ENCODE measurements around the gene COX7C.
"Not testable (repeated sequence)": the region's sequence is repeated elsewhere in the genome, so short reads cannot be mapped to it uniquely, and the experiment has no call there.

Gene COX7C, protein sequence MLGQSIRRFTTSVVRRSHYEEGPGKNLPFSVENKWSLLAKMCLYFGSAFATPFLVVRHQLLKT

GRCh38 chr5:86617756-86618576 is at the start of gene COX7C:
COX7C (plus strand) TSS chr5:86617941; CDS start chr5:86618056, 115 bp downstream.
- peak; percentile 97 for DNase-seq
- in situ Hi-C loops (cut with MboI; ENCODE audit: low pct_unique_long_range_greater_than_20kb, low sequenced_read_pairs), result no loop called here

DNA sequence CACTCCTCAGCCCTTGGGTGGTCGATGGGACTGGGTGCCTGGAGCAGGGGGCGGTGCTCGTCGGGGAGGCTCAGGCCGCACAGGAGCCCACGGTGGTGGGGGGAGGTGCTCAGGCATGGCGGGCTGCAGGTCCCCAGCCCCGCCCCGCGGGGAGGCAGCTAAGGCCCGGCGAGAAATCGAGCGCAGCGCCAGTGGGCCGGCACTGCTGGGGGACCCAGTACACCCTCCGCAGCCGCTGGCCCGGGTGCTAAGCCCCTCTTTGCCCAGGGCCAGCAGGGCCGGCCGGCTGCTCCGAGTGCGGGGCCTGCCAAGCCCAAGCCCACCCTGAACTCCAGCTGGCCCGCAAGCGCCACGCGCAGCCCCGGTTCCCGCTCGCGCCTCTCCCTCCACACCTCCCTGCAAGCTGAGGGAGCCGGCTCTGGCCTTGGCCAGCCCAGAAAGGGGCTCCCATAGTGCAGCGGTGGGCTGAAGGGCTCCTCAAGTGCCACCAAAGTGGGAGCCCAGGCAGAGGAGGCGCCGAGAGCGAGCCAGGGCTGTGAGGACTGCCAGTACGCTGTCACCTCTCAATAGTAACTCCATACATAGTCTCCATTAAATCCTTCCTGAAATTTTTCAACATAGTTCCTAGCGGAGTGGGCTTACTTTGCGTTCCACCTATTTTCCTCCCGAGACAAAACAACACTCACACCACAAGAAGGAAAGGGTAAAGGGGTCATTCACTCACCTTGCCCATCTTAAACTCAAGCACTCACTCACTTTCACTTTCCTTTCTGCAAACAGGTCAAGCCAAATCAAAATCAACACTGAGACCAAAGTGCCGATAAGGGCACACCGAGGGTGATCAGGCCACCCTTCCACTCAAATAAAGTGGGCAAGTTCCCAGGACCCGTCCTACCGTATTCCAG is 48.0 kb upstream of the COX7C start:
- in situ Hi-C loops (cut with MboI; ENCODE audit: low pct_unique_long_range_greater_than_20kb, low sequenced_read_pairs), result not testable (repeated sequence)

GRCh38 chr5:86570427-86571083 is 47.2 kb upstream of the COX7C start:
- in situ Hi-C loops (cut with MboI; ENCODE audit: low pct_unique_long_range_greater_than_20kb, low sequenced_read_pairs), result no loop called here

More for the DNA sequence above, 48.0 kb upstream of the COX7C start:
- DNase-seq, result not testable (repeated sequence)

GRCh38 chr5:86571109-86571508 is 46.6 kb upstream of the COX7C start:
- DNase-seq; in situ Hi-C loops (cut with MboI; ENCODE audit: low pct_unique_long_range_greater_than_20kb, low sequenced_read_pairs): not testable (repeated sequence)

More at GRCh38 chr5:86570427-86571083, 47.2 kb upstream of the COX7C start:
- no peak for DNase-seq

GRCh38 chr5:86572825-86573517 is 44.8 kb upstream of the COX7C start:
- in situ Hi-C loops (cut with MboI; ENCODE audit: low pct_unique_long_range_greater_than_20kb, low sequenced_read_pairs), result no loop called here
- DNase-seq, result no peak

GRCh38 chr5:86579502-86579901 is 38.2 kb upstream of the COX7C start:
- in situ Hi-C loops (cut with MboI; ENCODE audit: low pct_unique_long_range_greater_than_20kb, low sequenced_read_pairs), result no loop called here
- DNase-seq, result no peak

GRCh38 chr5:86596476-86596875 is 21.3 kb upstream of the COX7C start:
- no peak for DNase-seq
- in situ Hi-C loops (cut with MboI; ENCODE audit: low pct_unique_long_range_greater_than_20kb, low sequenced_read_pairs), result no loop called here

- in situ Hi-C loops (cut with MboI; ENCODE audit: low pct_unique_long_range_greater_than_20kb, low sequenced_read_pairs), result no loop called here
- no peak for DNase-seq
These were observed 11.9 kb upstream of the COX7C start for GRCh38 chr5:86605881-86606280.

- in situ Hi-C loops (cut with MboI; ENCODE audit: low pct_unique_long_range_greater_than_20kb, low sequenced_read_pairs), result no loop called here
- no peak for DNase-seq
These were observed 4.3 kb upstream of the COX7C start for GRCh38 chr5:86613455-86613854.

- no peak for DNase-seq
- in situ Hi-C loops (cut with MboI; ENCODE audit: low pct_unique_long_range_greater_than_20kb, low sequenced_read_pairs), result no loop called here
These were observed 409 bp upstream of the COX7C start for GRCh38 chr5:86617309-86617755.

- DNase-seq, result peak; percentile 12
- in situ Hi-C loops (cut with MboI; ENCODE audit: low pct_unique_long_range_greater_than_20kb, low sequenced_read_pairs), result no loop called here
These were observed 6.2 kb downstream of the COX7C start for GRCh38 chr5:86623785-86624483.

DNA sequence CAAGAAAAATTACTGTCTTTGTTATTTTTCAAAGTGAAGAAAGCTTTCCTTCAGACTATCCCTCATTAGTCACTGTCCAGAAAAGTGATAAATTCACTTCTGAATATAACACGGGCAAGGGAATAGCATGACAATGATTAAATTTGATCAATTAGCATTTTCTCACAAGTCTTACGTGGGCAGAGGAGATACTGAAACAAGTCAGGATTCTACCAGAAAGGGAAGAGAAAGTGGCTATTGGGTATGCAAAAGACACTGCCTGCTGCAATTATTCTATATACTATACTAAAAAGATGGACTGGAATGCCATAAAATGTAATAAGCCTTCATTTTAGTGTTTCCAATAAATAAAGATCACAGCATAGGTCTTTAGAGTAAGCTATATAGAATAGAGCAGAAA is 7.4 kb downstream of the COX7C start:
- DNase-seq, result no peak
- in situ Hi-C loops (cut with MboI; ENCODE audit: low pct_unique_long_range_greater_than_20kb, low sequenced_read_pairs), result no loop called here

DNA sequence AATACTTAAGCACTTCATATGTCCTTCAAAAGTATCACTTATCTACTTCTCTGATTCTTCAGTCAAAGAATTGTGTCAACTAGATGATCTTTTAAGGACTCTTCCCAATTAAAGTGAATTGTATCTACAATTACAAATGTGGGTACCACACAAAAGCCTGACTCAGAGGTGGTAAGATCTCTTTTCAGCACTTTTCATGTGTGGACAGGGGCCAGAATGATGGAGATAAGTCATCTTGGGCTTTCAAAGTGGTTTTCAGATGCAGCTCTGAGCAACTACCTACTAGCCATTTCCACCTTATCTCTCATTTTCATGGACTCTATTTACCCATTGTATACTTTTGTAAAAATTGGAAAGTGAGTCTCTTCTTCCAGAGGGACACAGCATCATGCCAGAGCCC is 8.4 kb downstream of the COX7C start:
- in situ Hi-C loops (cut with MboI; ENCODE audit: low pct_unique_long_range_greater_than_20kb, low sequenced_read_pairs), result no loop called here
- no peak for DNase-seq

DNA sequence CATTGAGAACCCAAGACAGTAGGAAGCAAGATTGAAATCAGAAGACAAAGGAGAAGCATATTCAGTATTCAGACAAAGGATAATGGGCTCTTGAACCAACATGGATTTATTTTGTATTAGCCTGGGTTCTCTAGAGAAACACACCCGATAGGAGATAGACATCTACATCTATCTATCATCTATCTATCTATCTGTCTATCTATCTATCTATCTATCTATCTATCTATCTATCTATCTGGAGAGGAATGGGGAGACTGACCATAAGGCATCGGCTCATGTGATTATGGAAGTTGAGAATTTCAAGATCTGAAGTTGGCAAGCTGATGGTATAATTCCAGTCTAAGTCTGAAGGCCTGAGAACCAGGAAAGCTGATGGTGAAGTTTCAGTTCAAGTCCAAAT is 13.4 kb downstream of the COX7C start:
- DNase-seq, result no peak
- in situ Hi-C loops (cut with MboI; ENCODE audit: low pct_unique_long_range_greater_than_20kb, low sequenced_read_pairs), result no loop called here

DNA sequence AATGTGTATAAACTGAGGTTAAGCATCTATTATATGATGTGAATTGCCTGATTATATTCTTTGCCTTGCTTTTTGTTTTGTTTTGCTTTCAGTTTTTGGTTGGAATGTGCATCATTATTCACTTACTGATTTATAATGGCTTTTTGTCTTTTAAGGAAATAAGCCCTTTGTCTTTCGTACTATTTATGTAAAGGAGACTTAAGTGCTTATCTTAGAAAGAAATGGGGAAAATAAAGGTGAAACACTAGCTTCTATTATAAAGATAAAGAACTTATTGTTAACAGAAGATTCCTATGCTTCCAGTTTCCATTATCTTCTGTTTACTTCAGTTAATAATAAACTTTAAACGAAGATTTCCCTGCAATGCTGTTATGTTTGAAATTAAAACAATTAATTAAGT is 23.3 kb downstream of the COX7C start:
- in situ Hi-C loops (cut with MboI; ENCODE audit: low pct_unique_long_range_greater_than_20kb, low sequenced_read_pairs), result no loop called here
- DNase-seq, result no peak

DNA sequence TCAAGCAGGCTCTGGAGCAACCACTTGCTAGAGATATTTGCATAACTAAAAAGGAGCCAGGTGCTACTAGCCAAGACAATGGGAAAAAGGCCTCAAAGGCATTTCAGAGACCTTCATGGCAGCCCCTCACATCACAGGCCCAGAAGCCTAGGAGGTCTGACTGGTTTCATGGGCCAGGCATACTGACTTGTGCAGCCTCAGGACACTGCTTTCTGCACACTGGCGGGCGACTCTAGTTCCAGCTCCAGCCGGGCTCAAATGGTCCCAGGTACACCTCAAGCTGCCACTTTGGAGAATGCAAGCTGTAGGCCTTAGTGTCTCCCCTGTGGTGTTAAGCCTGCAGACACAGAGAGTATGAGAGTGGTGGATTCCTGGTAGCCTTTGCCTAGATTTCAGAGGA is 27.1 kb downstream of the COX7C start:
- DNase-seq, result no peak
- in situ Hi-C loops (cut with MboI; ENCODE audit: low pct_unique_long_range_greater_than_20kb, low sequenced_read_pairs), result no loop called here

GRCh38 chr5:86645885-86646284 is 28.1 kb downstream of the COX7C start:
- no peak for DNase-seq
- in situ Hi-C loops (cut with MboI; ENCODE audit: low pct_unique_long_range_greater_than_20kb, low sequenced_read_pairs), result no loop called here

DNA sequence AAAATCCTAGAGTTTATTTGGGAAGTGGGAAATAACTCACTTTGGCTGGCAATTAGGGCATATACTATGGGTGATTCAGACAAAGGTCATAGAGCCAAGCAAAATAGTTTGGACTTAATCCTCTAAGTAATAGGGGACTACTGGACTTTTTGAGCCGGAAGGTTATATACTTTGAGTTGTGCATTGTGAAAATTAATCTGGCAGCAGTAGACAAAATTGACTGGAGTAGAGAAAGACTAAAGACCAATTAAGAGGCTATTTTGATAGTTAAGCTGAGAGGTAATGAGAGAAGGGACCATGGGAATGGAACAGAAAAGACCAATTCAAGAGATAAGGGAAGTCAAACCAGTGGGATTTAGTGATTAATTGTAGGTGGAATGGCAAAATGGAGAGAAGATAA is 28.9 kb downstream of the COX7C start:
- in situ Hi-C loops (cut with MboI; ENCODE audit: low pct_unique_long_range_greater_than_20kb, low sequenced_read_pairs), result no loop called here
- no peak for DNase-seq

Measured in KBM-7 (cell line).